Mesothelial cell of epicardium (in vitro differentiated cells): ENCODE measurements around the gene NR2C1. TPM values are rescaled to one million over a fixed set of nuclear protein-coding genes. Genes with fewer than 3 reads are reported as not detected.

Experiments used
- DNase-seq, 2 experiments: peaks; one replicate each; pipeline ENCODE4 v3.0.0; 2021; ENCODE audit warnings: low spot score in 2 of 2; ENCODE audit not compliant: unreplicated experiment in 2 of 2
- H3K27ac Mint-ChIP-seq: 2 replicates; pipeline ENCODE4 v1.8.0; 2021; ENCODE audit warnings: mixed read lengths
- H3K27me3 Mint-ChIP-seq: 2 replicates; pipeline ENCODE4 v1.8.0; 2021; ENCODE audit warnings: low read depth, mixed read lengths
- H3K36me3 Mint-ChIP-seq: 2 replicates; pipeline ENCODE4 v1.8.0; 2021; ENCODE audit warnings: mixed read lengths
- H3K4me1 Mint-ChIP-seq: 2 replicates; pipeline ENCODE4 v1.8.0; 2021; ENCODE audit warnings: mixed read lengths
- H3K4me3 Mint-ChIP-seq: 2 replicates; pipeline ENCODE4 v1.8.0; 2021; ENCODE audit warnings: mild to moderate bottlenecking, moderate library complexity, mixed read lengths
- H3K9me3 Mint-ChIP-seq: 2 replicates; pipeline ENCODE4 v1.8.0; 2021; ENCODE audit warnings: mixed read lengths
- CTCF ChIP-seq: fragments of 200-600 bp; sonication (generic); IDR thresholded peaks from one replicate; pipeline ENCODE4 v1.5.0; 2021; ENCODE audit warnings: antibody characterized with exemption; ENCODE audit not compliant: unreplicated experiment
- total RNA-seq: library from RNA; stranded (reverse); gene quantifications from 3 replicates; pipeline ENCODE4 v1.2.1, GENCODE V29; 2021

Gene NR2C1
- total RNA-seq, 1 donor from 2014 or later = 52.4 TPM

DNA sequence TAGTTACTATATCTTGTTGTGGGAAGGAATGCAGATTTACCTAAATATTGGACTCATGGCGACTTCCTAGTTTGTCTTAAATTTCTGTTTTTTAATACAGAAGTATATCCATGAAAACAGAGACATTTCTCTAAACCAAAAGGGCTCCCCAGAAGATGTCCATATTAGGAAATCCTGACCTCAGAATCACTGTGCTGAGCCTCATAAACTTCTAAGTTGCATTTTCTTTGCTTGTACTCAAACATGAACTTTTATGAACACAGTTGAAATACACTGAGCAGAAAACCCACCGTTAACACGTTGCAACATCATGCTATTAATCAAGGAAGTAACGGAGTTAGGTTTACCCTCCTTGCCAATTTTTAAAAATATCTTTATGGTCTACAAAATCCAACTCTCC is 42.9 kb upstream of the NR2C1 start:
- DNase-seq = no peak
- H3K4me3 Mint-ChIP-seq = no peak overlapping the region
- TF ChIP-seq CTCF = no peak
- peaks cover 18% of the 10 kb centered on the region for H3K4me1 Mint-ChIP-seq
- no peaks in the 10 kb centered on the region for H3K9me3 Mint-ChIP-seq
- no peaks in the 10 kb centered on the region for H3K27me3 Mint-ChIP-seq
- H3K27ac Mint-ChIP-seq = peak overlapping the region; percentile 70
- H3K36me3 Mint-ChIP-seq = peaks cover 7% of the 10 kb centered on the region

DNA sequence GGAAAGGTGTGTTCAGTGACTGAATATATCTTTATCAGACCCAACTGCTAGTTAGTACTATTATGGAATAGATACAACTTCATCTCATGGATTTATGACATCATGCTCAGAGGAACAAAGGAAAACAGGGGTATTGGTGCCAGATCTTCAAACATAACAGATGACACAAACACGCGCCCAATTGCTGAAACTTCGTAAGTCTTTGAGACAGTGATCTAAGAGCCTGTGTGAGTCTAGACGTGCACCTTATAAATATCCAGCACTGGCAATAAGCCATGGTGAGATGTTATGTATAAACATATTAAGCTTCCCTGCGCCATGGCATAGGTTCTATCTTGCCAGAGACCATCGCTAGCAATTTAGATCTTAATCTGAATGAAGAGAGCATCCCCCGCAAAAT is 42.2 kb upstream of the NR2C1 start:
- Mint-ChIP-seq H3K9me3 (no peaks in the 10 kb centered on the region), H3K4me3 (no peak overlapping the region), H3K27ac (peak overlapping the region; percentile 70), H3K4me1 (peaks cover 18% of the 10 kb centered on the region), H3K27me3 (no peaks in the 10 kb centered on the region), H3K36me3 (peaks cover 10% of the 10 kb centered on the region)
- no peak for DNase-seq
- TF ChIP-seq CTCF = no peak

DNA sequence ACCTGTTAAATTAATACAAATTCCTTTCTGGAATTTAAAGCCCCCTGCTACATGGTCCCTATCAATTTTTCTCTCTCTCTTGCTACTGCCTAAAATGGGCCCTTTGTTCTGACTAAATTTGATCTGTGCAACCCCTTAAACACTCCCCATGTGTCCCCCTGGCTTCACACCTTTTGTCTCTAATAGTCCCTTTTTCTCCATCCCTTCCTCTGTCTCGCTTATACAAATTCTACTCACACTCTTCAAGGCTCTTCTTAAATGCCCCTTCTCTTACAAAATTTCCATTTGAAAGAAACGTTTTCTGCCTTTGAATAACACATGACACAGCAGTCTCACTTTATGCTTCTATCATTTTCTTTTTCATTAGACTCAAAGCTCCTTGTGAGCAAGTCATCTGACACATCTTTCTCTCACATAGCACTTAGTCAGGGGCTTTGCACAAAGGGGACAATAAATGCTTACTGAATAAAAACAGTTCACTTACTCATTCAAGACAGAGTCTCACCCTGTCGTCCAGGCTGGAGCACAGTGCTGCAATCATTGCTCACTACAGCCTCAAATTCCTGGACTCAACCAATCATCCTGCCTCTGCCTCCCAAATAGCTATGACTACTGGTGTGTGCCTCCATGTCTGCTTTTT is 41.5 kb upstream of the NR2C1 start:
- H3K36me3 Mint-ChIP-seq = peaks cover 10% of the 10 kb centered on the region
- TF ChIP-seq CTCF = no peak
- no peak overlapping the region for H3K27ac Mint-ChIP-seq
- H3K4me3 Mint-ChIP-seq = no peak overlapping the region
- DNase-seq = no peak
- H3K9me3 Mint-ChIP-seq = no peaks in the 10 kb centered on the region
- H3K4me1 Mint-ChIP-seq = peaks cover 18% of the 10 kb centered on the region
- H3K27me3 Mint-ChIP-seq = no peaks in the 10 kb centered on the region

- H3K27ac Mint-ChIP-seq = no peak overlapping the region
- H3K4me3 Mint-ChIP-seq = no peak overlapping the region
- H3K36me3 Mint-ChIP-seq = peaks cover 32% of the 10 kb centered on the region
- no peaks in the 10 kb centered on the region for H3K4me1 Mint-ChIP-seq
- no peaks in the 10 kb centered on the region for H3K9me3 Mint-ChIP-seq
- DNase-seq = no peak
- no peak for TF ChIP-seq CTCF
- no peaks in the 10 kb centered on the region for H3K27me3 Mint-ChIP-seq
Measured at GRCh38 chr12:95107362-95107761, 33.9 kb upstream of the NR2C1 start.

- Mint-ChIP-seq H3K9me3 (no peaks in the 10 kb centered on the region), H3K27me3 (no peaks in the 10 kb centered on the region), H3K4me1 (no peaks in the 10 kb centered on the region), H3K27ac (no peak overlapping the region), H3K36me3 (peaks cover 31% of the 10 kb centered on the region), H3K4me3 (no peak overlapping the region)
- DNase-seq = no peak
- TF ChIP-seq CTCF = no peak
Measured at GRCh38 chr12:95105540-95105939, 32.1 kb upstream of the NR2C1 start.
